Stimulated activated CD8-positive, alpha-beta memory T cell treated with anti-CD3 and anti-CD28 coated beads, Interleukin-2, amount 100 ng/mL, for 1 hour (primary cell): Measurements from ENCODE around the gene TBC1D4.

ENCODE experiments used
- DNase-seq, 2 donors: peaks; one replicate each; pipeline ENCODE4 v3.0.0-alpha.2; 2020; ENCODE audit warnings: low read depth in 2 of 2

The TBC1D4 gene

GRCh38 chr13:75416327-75417011, 65.5 kb downstream of the TBC1D4 start:
- DNase-seq, result no peak

DNA sequence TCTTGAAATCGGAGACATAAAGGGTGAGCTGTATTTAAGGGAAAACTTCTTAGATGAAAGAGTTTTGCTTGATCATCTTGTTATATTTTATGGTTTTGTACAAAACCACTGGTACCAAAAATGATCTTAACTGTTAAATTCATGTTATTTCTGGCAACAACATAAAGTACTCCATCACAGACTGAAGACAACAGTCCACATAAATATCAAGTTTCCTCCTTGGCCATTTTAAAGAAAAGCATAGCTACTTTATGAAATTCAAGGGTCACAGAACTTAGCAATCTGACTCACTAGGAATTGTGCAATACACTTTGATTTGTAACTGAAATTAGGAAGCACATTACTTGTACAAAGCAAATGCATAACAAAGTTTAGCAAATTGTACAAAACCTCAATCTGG, 66.3 kb downstream of the TBC1D4 start:
- DNase-seq, result no peak

DNA sequence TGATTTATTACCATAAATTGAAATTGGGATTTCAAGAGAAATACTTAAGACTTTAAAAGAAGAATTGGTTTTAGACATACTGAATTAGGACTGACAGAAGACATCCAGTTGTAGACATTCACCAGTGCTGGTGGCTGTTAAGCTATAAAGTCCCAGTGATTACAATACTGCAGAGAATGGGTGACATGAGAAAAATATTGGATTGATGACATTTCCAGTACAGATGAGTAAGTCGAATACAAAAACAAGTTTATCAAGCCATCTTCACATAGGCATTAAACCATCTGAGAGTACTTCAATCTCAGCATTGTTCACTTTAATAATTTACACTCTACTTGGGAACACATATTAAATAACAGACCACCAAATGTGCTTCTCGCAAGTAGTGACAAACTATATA, 66.8 kb downstream of the TBC1D4 start:
- no peak for DNase-seq

GRCh38 chr13:75414036-75414827, 67.7 kb downstream of the TBC1D4 start:
- DNase-seq, result no peak

DNA sequence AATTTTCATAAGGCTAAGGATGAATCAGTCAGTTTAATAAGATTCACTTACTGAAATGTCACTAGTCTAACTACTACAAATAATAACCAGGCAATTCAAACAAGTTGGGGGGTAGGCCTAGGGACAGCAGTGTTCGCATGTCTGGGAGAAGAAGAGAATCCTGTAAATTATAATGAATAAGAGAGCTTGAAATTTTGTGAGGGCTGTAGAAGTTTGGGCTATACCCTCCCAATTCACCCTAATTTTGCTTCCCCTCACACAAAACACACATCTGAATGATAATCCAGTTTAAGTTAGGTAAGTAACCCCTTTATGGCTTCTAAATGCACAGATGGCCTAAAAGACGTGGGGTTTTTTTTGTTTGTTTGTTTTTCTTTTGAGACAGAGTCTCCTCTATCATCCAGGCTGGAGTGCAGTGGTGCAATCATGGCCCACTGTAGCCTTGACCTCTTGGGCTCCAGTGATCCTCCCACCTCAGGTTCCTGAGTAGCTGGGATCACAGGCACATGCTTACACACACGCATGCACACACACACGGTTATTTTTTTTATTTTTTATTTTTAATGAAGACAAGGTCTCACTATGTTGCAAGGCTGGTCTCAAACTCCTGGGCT, 69.9 kb downstream of the TBC1D4 start:
- no peak for DNase-seq

DNA sequence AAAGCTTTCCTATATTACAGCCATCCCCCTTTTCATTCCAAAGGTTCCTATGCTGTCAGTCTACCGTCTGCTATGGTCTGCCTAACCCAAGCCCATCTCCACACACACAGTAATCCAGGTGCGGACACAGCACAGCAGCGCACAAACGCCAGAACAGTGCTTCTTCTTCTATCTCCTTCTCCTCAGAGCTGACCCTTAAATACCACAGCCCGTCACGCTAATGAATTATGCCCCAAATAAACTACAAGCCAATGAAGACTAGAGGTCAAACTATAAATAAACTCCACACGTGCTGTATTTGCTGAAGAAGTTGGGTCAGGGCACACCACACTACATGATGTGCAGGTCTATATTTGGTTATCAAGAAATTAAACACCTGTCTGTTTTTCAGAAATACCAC, 71.8 kb downstream of the TBC1D4 start:
- no peak for DNase-seq

- no peak for DNase-seq
These were observed 74.0 kb downstream of the TBC1D4 start for GRCh38 chr13:75407998-75408397.

DNA sequence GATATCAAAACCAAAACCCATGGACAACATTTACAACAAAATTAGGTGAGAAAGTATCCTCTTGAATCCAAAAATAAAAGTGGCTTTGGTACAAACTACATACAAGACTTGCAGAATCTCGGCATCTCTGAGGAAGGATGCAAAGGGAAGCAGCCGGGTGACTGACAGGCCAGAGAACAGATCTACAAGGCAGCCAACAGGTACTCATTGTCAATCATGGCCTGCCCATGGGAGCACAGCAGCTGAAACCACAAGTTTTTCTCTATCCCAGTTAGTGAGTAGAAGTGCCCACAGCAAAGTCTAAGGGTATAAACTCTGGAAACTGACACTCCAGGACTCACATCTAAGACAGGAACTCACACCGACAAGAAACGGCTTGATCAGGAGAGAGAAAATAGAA, 74.5 kb downstream of the TBC1D4 start:
- no peak for DNase-seq

DNA sequence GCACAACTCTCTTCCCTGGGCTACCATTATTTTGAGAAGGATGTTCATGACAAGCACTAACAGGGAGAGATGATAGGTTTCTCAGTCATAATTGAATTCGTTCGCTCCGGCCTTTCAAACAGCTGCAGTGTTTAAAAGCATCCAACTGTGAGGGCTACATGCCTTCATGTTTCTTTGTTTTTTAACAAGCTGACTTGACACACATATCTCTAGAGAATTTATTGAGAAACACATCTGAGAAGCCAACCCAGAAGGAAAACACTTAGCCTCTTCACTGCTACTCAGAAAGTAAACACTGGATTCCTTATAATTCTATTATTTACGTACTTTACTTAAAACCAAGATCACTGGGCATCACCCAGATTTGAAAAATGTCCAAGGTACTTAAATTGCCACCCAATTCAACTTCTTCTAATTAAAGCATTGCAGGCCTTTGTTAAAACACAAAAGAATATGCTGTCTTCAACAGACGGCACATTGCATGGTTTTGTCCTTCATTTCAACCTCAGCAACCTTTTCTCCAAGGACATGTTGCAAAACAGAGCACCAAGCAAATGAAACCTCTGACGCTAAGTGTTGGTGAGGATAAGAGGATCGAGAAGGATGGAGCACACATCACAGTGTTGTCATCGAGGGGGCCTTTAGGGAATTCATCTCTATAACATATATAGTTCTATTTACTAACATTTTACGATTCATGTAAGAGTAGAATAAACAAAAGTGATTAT, 75.8 kb downstream of the TBC1D4 start:
- no peak for DNase-seq

- no peak for DNase-seq
These were observed 77.2 kb downstream of the TBC1D4 start for GRCh38 chr13:75404726-75405125.

GRCh38 chr13:75402787-75403186, 79.2 kb downstream of the TBC1D4 start:
- no peak for DNase-seq

GRCh38 chr13:75400775-75401174, 81.2 kb downstream of the TBC1D4 start:
- no peak for DNase-seq

DNA sequence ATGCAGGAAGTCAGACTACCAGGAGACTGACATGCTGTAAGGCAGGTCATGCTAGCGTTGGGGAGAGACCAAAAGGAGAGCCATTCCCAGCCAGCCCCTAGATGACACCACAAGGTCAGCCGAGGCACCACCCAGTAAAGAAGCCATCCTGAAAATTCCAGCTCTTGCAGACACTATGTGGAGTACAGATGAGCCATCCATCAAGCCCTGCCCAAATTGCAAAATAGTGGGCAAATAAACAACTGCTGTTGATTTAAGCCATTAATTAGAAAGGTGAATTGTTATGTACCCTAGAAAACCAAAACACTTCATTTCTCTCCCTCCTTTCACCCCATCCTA, 82.1 kb downstream of the TBC1D4 start:
- no peak for DNase-seq

GRCh38 chr13:75399168-75399878, 82.6 kb downstream of the TBC1D4 start:
- no peak for DNase-seq

- no peak for DNase-seq
These were observed 83.9 kb downstream of the TBC1D4 start for GRCh38 chr13:75398072-75398471.

DNA sequence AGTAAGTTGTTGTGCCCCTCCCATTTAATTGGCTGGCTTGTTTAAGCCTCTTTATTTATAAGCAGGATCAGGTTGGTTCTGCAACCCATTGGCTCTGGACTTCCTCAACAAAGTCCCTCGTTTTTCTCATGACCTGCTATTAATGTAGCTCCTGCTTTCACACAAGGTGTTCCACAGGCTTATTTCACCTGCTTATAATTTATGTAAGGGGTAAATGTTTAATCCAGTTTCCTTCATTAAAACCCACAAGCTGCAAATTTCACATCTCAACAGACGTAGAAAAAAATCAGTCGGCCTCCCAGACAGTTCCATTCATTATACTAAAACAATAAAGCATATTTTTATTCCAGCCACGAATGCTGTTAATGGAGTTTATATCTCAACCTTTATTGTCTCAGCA, 86.1 kb downstream of the TBC1D4 start:
- no peak for DNase-seq

DNA sequence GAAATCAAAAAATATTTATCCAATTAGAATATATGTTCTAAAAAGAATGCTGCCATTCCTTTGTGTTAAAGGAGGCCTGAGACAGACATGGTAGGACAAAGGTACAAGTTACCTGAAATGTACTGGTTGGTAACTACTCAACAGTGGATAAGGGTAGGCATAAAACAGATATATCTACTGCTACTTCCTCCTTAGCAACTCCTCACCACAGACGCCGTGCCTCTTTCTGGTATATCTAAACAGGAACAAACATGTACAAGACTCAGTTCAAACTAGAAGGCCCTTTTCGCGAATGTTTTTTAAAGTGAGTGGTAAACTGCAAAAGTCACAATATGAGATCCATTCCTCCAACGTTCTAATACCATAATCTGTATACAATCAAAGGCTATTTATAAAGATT, 86.9 kb downstream of the TBC1D4 start:
- no peak for DNase-seq

DNA sequence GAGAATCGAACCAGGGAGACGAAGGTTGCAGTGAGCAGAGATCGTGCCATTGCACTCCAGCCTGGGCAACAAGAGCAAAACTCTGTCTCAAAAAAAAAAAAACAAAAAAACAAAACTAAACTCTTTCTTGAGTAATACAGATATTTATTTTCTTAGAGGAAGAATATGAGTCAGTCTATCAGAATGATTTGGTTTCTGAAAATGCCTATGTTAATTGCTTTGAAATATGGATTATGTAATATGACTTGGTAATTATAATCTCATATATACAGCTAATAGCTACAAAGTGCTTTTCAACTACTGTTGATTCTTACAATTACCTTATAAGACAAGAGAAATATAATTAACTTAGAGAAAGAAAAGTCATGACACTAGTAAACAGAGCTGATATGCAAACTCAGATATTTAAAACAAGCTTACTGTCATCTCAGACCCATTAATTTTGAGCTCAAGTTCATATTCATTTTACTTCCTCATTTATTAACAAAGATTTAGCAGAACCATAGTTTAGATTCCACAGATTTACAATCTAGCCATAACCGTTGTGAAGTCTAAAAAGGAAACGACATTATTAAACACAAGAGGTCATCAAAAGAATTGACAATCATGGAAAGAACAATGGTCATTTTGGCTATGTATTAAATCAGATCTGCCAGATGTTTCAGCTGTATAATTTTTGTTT, 88.0 kb downstream of the TBC1D4 start:
- DNase-seq, result no peak

DNA sequence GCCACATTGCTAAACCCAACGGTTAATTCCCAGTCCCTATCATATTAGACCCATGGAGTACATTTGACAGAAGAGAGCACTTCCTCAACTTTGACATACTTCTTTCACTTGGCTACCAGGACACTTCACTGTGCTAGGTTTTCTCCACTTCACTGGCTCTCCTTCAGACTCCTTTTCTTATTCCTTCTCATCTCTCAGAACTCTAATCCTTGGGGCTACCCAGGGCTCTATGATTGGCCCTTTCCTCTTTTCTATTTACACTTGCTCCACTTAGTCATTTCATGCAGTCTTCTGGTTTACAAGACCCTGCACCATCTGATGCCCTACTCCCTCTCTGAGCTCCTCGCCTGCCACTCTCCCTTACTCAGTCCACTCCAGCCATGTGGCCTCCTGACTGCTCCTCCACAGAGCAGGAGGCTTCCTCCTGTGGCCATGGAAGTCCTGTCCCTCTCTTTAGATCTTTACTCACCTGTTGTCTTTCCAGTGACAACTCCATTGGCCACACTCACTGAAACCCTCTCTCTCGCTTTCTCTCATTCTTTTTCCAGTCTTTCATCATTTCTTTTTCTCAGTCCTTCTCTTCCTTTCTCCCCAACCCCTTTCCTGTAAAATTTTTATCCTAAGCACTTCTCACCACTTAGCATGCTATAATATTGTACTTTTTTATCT, 90.4 kb downstream of the TBC1D4 start:
- DNase-seq, result no peak

- DNase-seq, result no peak
These were observed 91.7 kb downstream of the TBC1D4 start for GRCh38 chr13:75390229-75390628.

DNA sequence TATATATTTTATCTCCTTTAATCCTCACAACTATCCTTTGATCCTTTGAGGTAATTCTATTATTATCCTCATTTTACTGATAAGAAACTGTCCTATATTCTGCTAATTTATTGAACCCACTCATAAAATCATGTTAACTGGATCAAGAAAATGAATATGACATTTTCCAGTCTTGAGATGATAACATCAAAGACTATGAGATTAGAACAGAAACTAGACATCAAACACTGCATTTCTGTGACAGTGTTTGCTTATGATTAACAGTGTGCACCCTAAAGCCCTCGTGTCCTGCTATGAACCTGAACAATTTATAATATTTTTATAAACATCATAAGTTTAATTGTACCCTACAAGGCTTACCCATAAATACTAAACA, 96.3 kb downstream of the TBC1D4 start:
- no peak for DNase-seq
